Measurements from ENCODE around the gene EDN2.

GRCh38 chr1:41533731-41534080 is 49.2 kb upstream of the EDN2 start:
- TF ChIP-seq CTCF (IDR thresholded peaks at IDR 0.05; ENCODE audit: low read depth, low read length, poor library complexity, severe bottlenecking) (no peak), EZH2phosphoT487 (IDR thresholded peaks at IDR 0.05; ENCODE audit: borderline replicate concordance, low read length) (no peak)

Measured in DOHH2 (cell line).